Measurements from ENCODE around the gene RNF112. TPM values are rescaled to one million over a fixed set of nuclear protein-coding genes. Genes with fewer than 3 reads are reported as not detected.

Gene RNF112
- total and polyA plus RNA-seq, 2 of the 13 experiments (the other 11 are each of a cell fraction or from before 2014, with no cell fraction given) = 0.05 TPM; not detected in 1

- TF ChIP-seq ZNF691 (CRISPR knock-in tag; IDR thresholded peaks at IDR 0.05; ENCODE audit: borderline replicate concordance, low read depth) = 0 out of 2 replicates have a peak, but pooled peaks have one; percentile 23
- peak; percentile 54; the same call in 1 of the 2 replicates for TF ChIP-seq ZBTB14 (CRISPR knock-in tag; IDR thresholded peaks at IDR 0.05)
- no peak for TF ChIP-seq ZNF274 (CRISPR knock-in tag; IDR thresholded peaks at IDR 0.05)
- no peak for TF ChIP-seq SRSF9 (IDR thresholded peaks at IDR 0.05; ENCODE audit: borderline replicate concordance, insufficient read depth, low read depth, low read length, poor library complexity, severe bottlenecking)
- peak; percentile 53; the same call in 1 of the 2 replicates for TF ChIP-seq ZNF354B (CRISPR knock-in tag; IDR thresholded peaks at IDR 0.05)
- no peak for TF ChIP-seq FOXA1 (IDR thresholded peaks at IDR 0.05)
- TF ChIP-seq FOXA1 (CRISPR knock-in tag; IDR thresholded peaks at IDR 0.05) = 0 out of 2 replicates have a peak, but pooled peaks have one; percentile 15
- no peak for TF ChIP-seq NR3C1 (CRISPR knock-in tag; IDR thresholded peaks at IDR 0.05)
- no peak for TF ChIP-seq CHD4 (IDR thresholded peaks at IDR 0.05; ENCODE audit: borderline replicate concordance, low read length)
- no peak for TF ChIP-seq ZNF577 (CRISPR knock-in tag; IDR thresholded peaks at IDR 0.05; ENCODE audit: borderline replicate concordance, low read depth)
- no peak for TF ChIP-seq PBX2 (CRISPR knock-in tag; IDR thresholded peaks at IDR 0.05)
- 0 out of 2 replicates have a peak, but pooled peaks have one; percentile 6 for TF ChIP-seq GLI4 (CRISPR knock-in tag; IDR thresholded peaks at IDR 0.05; ENCODE audit: borderline replicate concordance)
- TF ChIP-seq IKZF5 (CRISPR knock-in tag; IDR thresholded peaks at IDR 0.05) = peak; percentile 56; the same call in 1 of the 2 replicates
- no peak for TF ChIP-seq ZFYVE20 (CRISPR knock-in tag; IDR thresholded peaks at IDR 0.05; ENCODE audit: borderline replicate concordance, low read depth)
- no peak for TF ChIP-seq LCORL (IDR thresholded peaks at IDR 0.05)
- TF ChIP-seq LCORL (CRISPR knock-in tag; IDR thresholded peaks at IDR 0.05) = no peak
- TF ChIP-seq ZNF224 (CRISPR knock-in tag; IDR thresholded peaks at IDR 0.05) = 0 out of 2 replicates have a peak, but pooled peaks have one; percentile 12
- TF ChIP-seq CBFB (CRISPR knock-in tag; IDR thresholded peaks at IDR 0.05) = peak; percentile 79
- no peak for TF ChIP-seq TCF7L2 (IDR thresholded peaks at IDR 0.05; ENCODE audit: low read depth, low read length)
- TF ChIP-seq ZSCAN31 (CRISPR knock-in tag; IDR thresholded peaks at IDR 0.05; ENCODE audit: low read depth) = peak; percentile 85
- TF ChIP-seq TGIF2 (CRISPR knock-in tag; IDR thresholded peaks at IDR 0.05) = no peak; the same call in 1 of the 2 replicates
- TF ChIP-seq KMT2B (CRISPR knock-in tag; IDR thresholded peaks at IDR 0.05) = peak; percentile 41
- TF ChIP-seq ZNF780A (CRISPR knock-in tag; IDR thresholded peaks at IDR 0.05) = no peak
- TF ChIP-seq POGK (CRISPR knock-in tag; conservative IDR thresholded peaks at IDR 0.05) = peak; percentile 49; the same call in 1 of the 2 replicates
These were observed 48.5 kb upstream of the RNF112 start, which contains the start of gene B9D1 (continued) for GRCh38 chr17:19362277-19363113.

All from HepG2 (cell line).